K562 treated with DMSO at 1 percent for 24 hours (cell line): ENCODE data around the gene VTN. TPM values are rescaled to one million over a fixed set of nuclear protein-coding genes. Genes with fewer than 3 reads are reported as not detected.

Experiments
- total RNA-seq: library from RNA; unstranded; fragments of 300-600 nt; gene quantifications from 2 replicates; pipeline ENCODE4 v1.2.3, GENCODE V29; 2022; ENCODE audit warnings: low read depth; ENCODE audit not compliant: insufficient read depth

VTN gene
- total RNA-seq = 0.49 and 1.5 TPM in 2 replicates

GRCh38 chr17:28370035-28370743 lies at the start of gene VTN:
Gene VTN (minus strand): TSS chr17:28370307. CDS start chr17:28370203, 104 bp downstream.

GRCh38 chr17:28405632-28406472 lies 35.7 kb upstream of the VTN start, which contains the start of gene SLC46A1:
Gene SLC46A1 (minus strand): TSS chr17:28406212. CDS start chr17:28406114, 98 bp downstream.

GRCh38 chr17:28371245-28372202 lies 1.4 kb upstream of the VTN start, which contains the start of gene SARM1:
Gene SARM1 (plus strand): TSS chr17:28371694. CDS start chr17:28372033, 339 bp downstream.

GRCh38 chr17:28364665-28365363 lies 5.3 kb downstream of the VTN start, which contains the start of gene SEBOX:
Gene SEBOX (minus strand): TSS chr17:28365199. CDS start chr17:28365151, 48 bp downstream.

GRCh38 chr17:28357061-28357900 lies 12.8 kb downstream of the VTN start, which contains the start of gene POLDIP2:
Gene POLDIP2 (minus strand): TSS chr17:28357527. CDS start chr17:28357448, 79 bp downstream.

GRCh38 chr17:28335201-28335958 lies 34.7 kb downstream of the VTN start, which contains the start of the genes IFT20 and TNFAIP1:
Gene IFT20 (minus strand): TSS chr17:28335472. CDS start chr17:28331985, 3,487 bp downstream.
Gene TNFAIP1 (plus strand): TSS chr17:28335761. CDS start chr17:28339522, 3,761 bp downstream.

GRCh38 chr17:28318759-28319597 lies 51.1 kb downstream of the VTN start, which contains the start of gene TMEM97:
Gene TMEM97 (plus strand): TSS chr17:28319200. CDS start chr17:28319240, 40 bp downstream.

Other genes with a start within 250 kb of the VTN start
- gene TMEM97, start 51.1 kb downstream of the VTN start, total RNA-seq = 27.9 and 29.0 TPM in 2 replicates
- 39.5 and 43.3 TPM in 2 replicates for gene IFT20, start 34.8 kb downstream of the VTN start, total RNA-seq
- gene TNFAIP1, start 34.5 kb downstream of the VTN start, total RNA-seq = 20.1 and 20.4 TPM in 2 replicates
- 91.1 and 93.0 TPM in 2 replicates for gene POLDIP2, start 12.8 kb downstream of the VTN start, total RNA-seq
- gene SEBOX, start 5.1 kb downstream of the VTN start, total RNA-seq = not detected in 2 replicates
- 0.57 and 0.87 TPM in 2 replicates for gene SARM1, start 1.4 kb upstream of the VTN start, total RNA-seq
- 4.1 and 4.9 TPM in 2 replicates for gene SLC46A1, start 35.9 kb upstream of the VTN start, total RNA-seq
- not detected in 2 replicates for gene SLC13A2, start 103.3 kb upstream of the VTN start, total RNA-seq
- gene FOXN1, start 136.0 kb upstream of the VTN start, total RNA-seq = not detected in 2 replicates
- 47.2 TPM in 2 replicates for gene UNC119, start 182.3 kb upstream of the VTN start, total RNA-seq
- gene PIGS, start 201.2 kb upstream of the VTN start, total RNA-seq = 110 and 111 TPM in 2 replicates
- 74.9 and 81.6 TPM in 2 replicates for gene ALDOC, start 206.6 kb upstream of the VTN start, total RNA-seq
- gene SPAG5, start 228.7 kb upstream of the VTN start, total RNA-seq = 133 and 134 TPM in 2 replicates
- gene RSKR, start 243.9 kb upstream of the VTN start, total RNA-seq = 12.5 and 13.3 TPM in 2 replicates